ENCODE data around the gene PKP1.

The PKP1 gene

GRCh38 chr1:201305815-201306214 lies 22.5 kb downstream of the PKP1 start:
- H3K4me3 ChIP-seq (ENCODE audit: low read depth, low read length): no peak overlapping the region
- TF ChIP-seq CTCF (IDR thresholded peaks at IDR 0.05; ENCODE audit: borderline replicate concordance, insufficient read depth, low read depth, low read length): no peak

GRCh38 chr1:201307231-201307630 lies 23.9 kb downstream of the PKP1 start:
- no peak overlapping the region for H3K4me3 ChIP-seq (ENCODE audit: low read depth, low read length)
- TF ChIP-seq CTCF (IDR thresholded peaks at IDR 0.05; ENCODE audit: borderline replicate concordance, insufficient read depth, low read depth, low read length): no peak

- no peak overlapping the region for H3K4me3 ChIP-seq (ENCODE audit: low read depth, low read length)
- no peak for TF ChIP-seq CTCF (IDR thresholded peaks at IDR 0.05; ENCODE audit: borderline replicate concordance, insufficient read depth, low read depth, low read length)
Observed at GRCh38 chr1:201307760-201308499, 24.6 kb downstream of the PKP1 start.

- peak; percentile 21; the same call in 1 of the 2 replicates for TF ChIP-seq CTCF (IDR thresholded peaks at IDR 0.05; ENCODE audit: borderline replicate concordance, insufficient read depth, low read depth, low read length)
Observed at GRCh38 chr1:201309416-201309815, 26.1 kb downstream of the PKP1 start.

GRCh38 chr1:201310251-201310985 lies 27.1 kb downstream of the PKP1 start:
- no peak overlapping the region for H3K4me3 ChIP-seq (ENCODE audit: low read depth, low read length)
- no peak for TF ChIP-seq CTCF (IDR thresholded peaks at IDR 0.05; ENCODE audit: borderline replicate concordance, insufficient read depth, low read depth, low read length)

More at GRCh38 chr1:201309416-201309815, 26.1 kb downstream of the PKP1 start:
- no peak overlapping the region for H3K4me3 ChIP-seq (ENCODE audit: low read depth, low read length)

- TF ChIP-seq CTCF (IDR thresholded peaks at IDR 0.05; ENCODE audit: borderline replicate concordance, insufficient read depth, low read depth, low read length): no peak
- H3K4me3 ChIP-seq (ENCODE audit: low read depth, low read length): no peak overlapping the region
Observed at GRCh38 chr1:201310986-201311355, 27.7 kb downstream of the PKP1 start.

Data from GM12875 (cell line).